Measurements from ENCODE around the gene HNRNPA3.

DNA sequence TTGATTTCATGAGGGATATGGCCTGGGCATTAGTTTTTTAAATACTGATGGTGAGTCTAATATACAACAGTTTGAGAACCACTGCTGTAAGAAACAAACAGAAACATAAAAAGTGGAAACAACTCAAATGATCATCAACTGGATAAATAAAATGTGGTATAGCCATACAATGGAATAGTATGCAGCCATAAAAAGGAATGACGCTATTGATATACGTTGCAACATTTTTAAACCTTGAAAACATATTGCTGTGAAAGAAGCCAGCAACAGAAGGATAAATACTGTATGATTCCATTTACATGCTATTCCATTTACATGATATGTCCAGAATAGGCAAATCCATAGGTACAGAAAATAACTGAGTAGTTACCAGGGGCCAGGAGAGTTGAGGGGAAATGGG, 45.5 kb downstream of the HNRNPA3 start:
- TF ChIP-seq CTCF (IDR thresholded peaks at IDR 0.05) (no peak), POLR2A (IDR thresholded peaks at IDR 0.05) (no peak), POLR2AphosphoS5 (IDR thresholded peaks at IDR 0.05) (no peak), EP300 (IDR thresholded peaks at IDR 0.05) (no peak)
